Stimulated activated naive CD8-positive, alpha-beta T cell treated with anti-CD3 and anti-CD28 coated beads, Interleukin-15, Interleukin-2, amounts not matched to agents 100 ng/mL and 50 ng/mL, for 24 hours (primary cell): ENCODE results near the gene RALGPS1.
A peak's percentile ranks its signal among the peaks of the same experiment; 100 is the strongest.

Experiments
- H3K27ac Mint-ChIP-seq: one replicate; pipeline ENCODE4 v1.8.0; 2021; ENCODE audit warnings: mild to moderate bottlenecking, mixed read lengths
- H3K27me3 Mint-ChIP-seq: one replicate; pipeline ENCODE4 v1.8.0; 2021; ENCODE audit warnings: mixed read lengths
- H3K36me3 Mint-ChIP-seq: one replicate; pipeline ENCODE4 v1.8.0; 2021; ENCODE audit warnings: low read depth, mixed read lengths
- H3K4me1 Mint-ChIP-seq: one replicate; pipeline ENCODE4 v1.8.0; 2021; ENCODE audit warnings: low read depth, mixed read lengths
- H3K4me3 Mint-ChIP-seq: one replicate; pipeline ENCODE4 v1.8.0; 2021; ENCODE audit warnings: mild to moderate bottlenecking, mixed read lengths
- H3K9me3 Mint-ChIP-seq: one replicate; pipeline ENCODE4 v1.8.0; 2021; ENCODE audit warnings: mixed read lengths

Gene RALGPS1

GRCh38 chr9:127214421-127215267 lies 300.1 kb downstream of the RALGPS1 start:
- H3K4me1 Mint-ChIP-seq: no peaks in the 10 kb centered on the region
- H3K36me3 Mint-ChIP-seq: no peaks in the 10 kb centered on the region
- no peak overlapping the region for H3K27ac Mint-ChIP-seq
- H3K9me3 Mint-ChIP-seq: no peaks in the 10 kb centered on the region
- H3K4me3 Mint-ChIP-seq: no peak overlapping the region
- H3K27me3 Mint-ChIP-seq: no peaks in the 10 kb centered on the region

GRCh38 chr9:127215268-127216209 lies 301.0 kb downstream of the RALGPS1 start:
- no peaks in the 10 kb centered on the region for H3K9me3 Mint-ChIP-seq
- no peak overlapping the region for H3K4me3 Mint-ChIP-seq
- H3K4me1 Mint-ChIP-seq: no peaks in the 10 kb centered on the region
- no peaks in the 10 kb centered on the region for H3K27me3 Mint-ChIP-seq
- H3K27ac Mint-ChIP-seq: no peak overlapping the region
- H3K36me3 Mint-ChIP-seq: no peaks in the 10 kb centered on the region

DNA sequence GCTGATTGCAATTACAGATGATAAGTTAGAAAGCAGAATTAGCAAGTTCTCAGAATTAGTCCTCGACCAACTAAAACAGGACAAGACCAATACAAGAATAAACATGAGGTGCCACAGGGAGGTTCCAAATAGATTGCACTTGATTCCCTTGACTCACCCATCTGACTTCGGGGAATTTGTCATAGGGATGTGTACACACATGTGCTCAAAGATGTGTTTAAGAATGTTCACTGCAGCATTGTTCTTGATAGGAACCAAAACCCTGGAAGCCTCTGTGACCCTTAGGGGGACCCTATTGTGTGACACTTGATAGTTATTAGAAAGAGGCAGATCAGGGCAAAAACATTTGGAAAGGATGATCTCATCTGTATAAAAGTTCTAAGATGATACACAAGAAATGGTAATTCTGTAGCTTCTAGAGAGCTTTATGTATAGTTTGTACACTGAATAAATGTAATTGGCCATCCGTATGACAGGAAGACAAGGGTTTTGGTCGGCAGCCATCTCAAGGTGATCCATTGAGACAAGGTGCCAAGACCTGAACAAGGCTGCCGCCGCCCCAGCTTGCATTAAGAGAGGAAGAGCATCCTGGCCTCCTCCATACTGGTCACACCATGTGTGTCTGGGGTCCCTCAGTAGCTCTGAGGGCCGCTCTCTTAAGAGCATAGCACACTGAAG lies 301.8 kb downstream of the RALGPS1 start:
- no peaks in the 10 kb centered on the region for H3K9me3 Mint-ChIP-seq
- no peaks in the 10 kb centered on the region for H3K36me3 Mint-ChIP-seq
- no peak overlapping the region for H3K27ac Mint-ChIP-seq
- H3K4me1 Mint-ChIP-seq: no peaks in the 10 kb centered on the region
- no peaks in the 10 kb centered on the region for H3K27me3 Mint-ChIP-seq
- H3K4me3 Mint-ChIP-seq: no peak overlapping the region

GRCh38 chr9:127216888-127217217 lies 302.3 kb downstream of the RALGPS1 start:
- Mint-ChIP-seq H3K36me3 (no peaks in the 10 kb centered on the region), H3K4me1 (peaks cover under 1% of the 10 kb centered on the region), H3K27me3 (no peaks in the 10 kb centered on the region), H3K9me3 (no peaks in the 10 kb centered on the region), H3K4me3 (no peak overlapping the region), H3K27ac (no peak overlapping the region)

GRCh38 chr9:127218818-127219217 lies 304.2 kb downstream of the RALGPS1 start:
- H3K4me1 Mint-ChIP-seq: peaks cover 15% of the 10 kb centered on the region
- no peaks in the 10 kb centered on the region for H3K27me3 Mint-ChIP-seq
- no peaks in the 10 kb centered on the region for H3K9me3 Mint-ChIP-seq
- H3K36me3 Mint-ChIP-seq: no peaks in the 10 kb centered on the region
- H3K4me3 Mint-ChIP-seq: no peak overlapping the region
- H3K27ac Mint-ChIP-seq: no peak overlapping the region

GRCh38 chr9:127219520-127219919 lies 304.9 kb downstream of the RALGPS1 start:
- Mint-ChIP-seq H3K36me3 (no peaks in the 10 kb centered on the region), H3K4me1 (peaks cover 20% of the 10 kb centered on the region), H3K4me3 (no peak overlapping the region), H3K27me3 (no peaks in the 10 kb centered on the region), H3K9me3 (no peaks in the 10 kb centered on the region), H3K27ac (no peak overlapping the region)

GRCh38 chr9:127221695-127222094 lies 307.1 kb downstream of the RALGPS1 start:
- Mint-ChIP-seq H3K27me3 (peaks cover 8% of the 10 kb centered on the region), H3K4me3 (no peak overlapping the region), H3K36me3 (no peaks in the 10 kb centered on the region), H3K9me3 (no peaks in the 10 kb centered on the region), H3K27ac (no peak overlapping the region), H3K4me1 (peaks cover 25% of the 10 kb centered on the region)

- Mint-ChIP-seq H3K4me3 (no peak overlapping the region), H3K27ac (no peak overlapping the region), H3K36me3 (no peaks in the 10 kb centered on the region), H3K4me1 (peaks cover 25% of the 10 kb centered on the region), H3K27me3 (peaks cover 8% of the 10 kb centered on the region), H3K9me3 (no peaks in the 10 kb centered on the region)
Observed at GRCh38 chr9:127222388-127223095, 308.0 kb downstream of the RALGPS1 start.

DNA sequence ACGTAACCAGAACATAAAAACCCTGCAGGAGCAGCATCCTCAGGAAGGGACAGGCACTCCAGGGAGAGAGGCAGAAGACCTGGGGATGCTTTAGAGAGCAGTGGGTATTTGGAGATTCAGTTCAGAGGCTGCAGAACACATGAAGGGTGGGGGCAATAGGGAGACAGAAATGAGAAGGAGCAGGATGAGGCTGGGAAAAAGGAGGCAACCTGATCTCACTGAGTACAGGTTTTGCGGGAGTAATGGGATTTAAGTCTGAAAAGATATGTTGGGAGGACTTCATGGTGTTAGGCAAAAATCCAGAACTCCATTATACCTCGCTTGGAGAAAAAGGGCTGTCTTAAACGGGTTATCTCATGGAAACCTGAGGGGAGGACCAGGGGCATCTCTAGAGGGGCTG lies 308.7 kb downstream of the RALGPS1 start:
- no peak overlapping the region for H3K27ac Mint-ChIP-seq
- no peaks in the 10 kb centered on the region for H3K36me3 Mint-ChIP-seq
- no peak overlapping the region for H3K4me3 Mint-ChIP-seq
- peaks cover 8% of the 10 kb centered on the region for H3K27me3 Mint-ChIP-seq
- H3K4me1 Mint-ChIP-seq: peaks cover 25% of the 10 kb centered on the region
- H3K9me3 Mint-ChIP-seq: no peaks in the 10 kb centered on the region

DNA sequence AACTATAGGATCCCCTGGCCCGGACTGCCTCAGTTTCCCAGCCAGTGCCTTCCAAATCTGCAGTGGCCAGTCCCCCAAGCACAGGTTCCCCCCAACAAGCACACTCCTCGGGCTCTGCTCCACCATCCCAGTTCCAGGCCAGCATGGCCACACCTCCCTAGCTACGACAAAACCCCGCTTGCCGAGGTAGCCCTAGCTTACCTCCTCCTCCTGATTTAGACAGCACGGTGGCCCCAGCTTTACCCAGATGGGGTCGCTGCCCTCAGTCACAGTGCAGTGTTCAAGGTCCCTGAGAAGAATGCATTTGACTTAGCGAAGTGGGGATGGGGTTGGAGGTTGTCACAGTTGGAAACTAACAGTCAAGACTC lies 309.2 kb downstream of the RALGPS1 start:
- Mint-ChIP-seq H3K4me3 (peak overlapping the region; percentile 79), H3K4me1 (peaks cover 25% of the 10 kb centered on the region), H3K27ac (no peak overlapping the region), H3K9me3 (no peaks in the 10 kb centered on the region), H3K27me3 (peaks cover 8% of the 10 kb centered on the region), H3K36me3 (no peaks in the 10 kb centered on the region)

GRCh38 chr9:127224178-127224882 lies 309.7 kb downstream of the RALGPS1 start:
- peak overlapping the region; percentile 71 for H3K27ac Mint-ChIP-seq
- H3K9me3 Mint-ChIP-seq: no peaks in the 10 kb centered on the region
- H3K36me3 Mint-ChIP-seq: no peaks in the 10 kb centered on the region
- peak overlapping the region; percentile 79 for H3K4me3 Mint-ChIP-seq
- peaks cover 13% of the 10 kb centered on the region for H3K27me3 Mint-ChIP-seq
- peaks cover 25% of the 10 kb centered on the region for H3K4me1 Mint-ChIP-seq

DNA sequence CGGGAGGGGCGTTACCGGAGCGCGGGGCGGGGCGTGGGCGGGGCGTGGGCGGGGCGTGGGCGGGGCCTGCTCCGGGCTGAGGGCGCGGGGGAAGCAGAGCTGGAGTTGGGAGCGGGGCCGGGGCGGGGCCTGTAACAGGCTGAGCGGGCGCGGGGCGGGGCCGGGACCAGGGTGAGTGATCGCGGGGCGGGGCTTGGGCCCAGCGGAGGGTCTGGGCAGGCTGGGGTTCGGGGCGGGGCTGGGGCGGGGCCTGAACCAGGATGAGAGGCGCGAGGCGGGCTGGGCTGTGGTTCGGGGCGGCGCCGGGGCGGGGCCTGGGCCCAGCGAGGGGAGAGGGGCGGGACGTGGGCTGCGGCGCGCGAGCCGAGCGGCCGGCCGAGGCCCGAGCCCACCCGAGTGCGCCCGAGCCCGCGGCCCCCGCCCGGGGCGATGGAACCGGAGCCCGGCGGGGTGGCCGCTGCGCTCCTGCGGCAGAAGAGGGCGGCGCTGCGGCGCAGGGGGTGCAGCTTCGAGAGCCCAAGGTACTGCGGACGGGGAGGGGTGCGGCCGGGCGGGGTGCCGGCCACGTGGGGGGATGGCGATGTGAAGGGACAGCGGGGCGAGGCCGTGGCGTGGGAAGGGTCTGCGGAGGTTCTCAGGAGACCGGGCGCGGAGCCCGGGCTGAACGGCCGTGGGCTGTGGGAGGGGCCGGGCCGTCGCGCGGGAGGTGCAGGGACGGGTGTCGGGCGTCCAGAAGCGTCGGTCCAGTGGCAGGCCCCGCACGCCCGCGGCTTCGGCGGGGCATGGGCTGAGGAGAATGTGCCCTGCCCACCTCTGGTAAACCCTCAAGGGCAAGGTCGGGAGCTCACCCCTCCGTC lies 310.5 kb downstream of the RALGPS1 start:
- peaks cover 25% of the 10 kb centered on the region for H3K4me1 Mint-ChIP-seq
- H3K4me3 Mint-ChIP-seq: peak overlapping the region; percentile 79
- peaks cover 15% of the 10 kb centered on the region for H3K27me3 Mint-ChIP-seq
- H3K36me3 Mint-ChIP-seq: no peaks in the 10 kb centered on the region
- no peaks in the 10 kb centered on the region for H3K9me3 Mint-ChIP-seq
- H3K27ac Mint-ChIP-seq: peak overlapping the region; percentile 71
